ENCODE data around the gene PTPRU. TPM values are rescaled to one million over a fixed set of nuclear protein-coding genes. Genes with fewer than 3 reads are reported as not detected.
"Not testable (repeated sequence)": the region's sequence is repeated elsewhere in the genome, so short reads cannot be mapped to it uniquely, and the experiment has no call there.

Gene PTPRU
- total and polyA plus RNA-seq, 2 of the 8 experiments (the other 6 are each of a cell fraction or from before 2014, with no cell fraction given), result 33.8 to 41.8 TPM

DNA sequence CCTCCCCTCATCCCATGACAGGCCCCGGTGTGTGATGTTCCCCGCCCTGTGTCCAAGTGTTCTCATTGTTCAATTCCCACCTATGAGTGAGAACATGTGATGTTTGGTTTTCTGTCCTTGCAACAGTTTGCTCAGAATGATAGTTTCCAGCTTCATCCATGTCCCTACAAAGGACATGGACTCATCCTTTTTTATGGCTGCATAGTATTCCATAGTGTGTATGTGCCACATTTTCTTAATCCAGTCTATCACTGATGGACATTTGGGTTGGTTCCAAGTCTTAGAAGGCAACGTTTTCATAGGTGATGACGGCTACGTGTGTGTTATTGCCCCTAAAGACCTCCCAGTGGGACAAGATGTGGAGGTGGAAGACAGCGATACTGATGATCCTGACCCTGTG, 65.4 kb downstream of the PTPRU start:
- H4K5ac ChIP-seq (ENCODE audit: insufficient read length, low read depth, low read length); H3K4me1 ChIP-seq (replicated peaks in 1 of 4; ENCODE audit: control insufficient read depth in 3 of 4, insufficient read depth in 4 of 4, low read length in 3 of 4); H3K14ac ChIP-seq (ENCODE audit: insufficient read length); DNase-seq (ENCODE audit: low read depth in 1 of 2, low spot score in 2 of 2); H3K79me1 ChIP-seq (ENCODE audit: low read depth, low read length); H3K18ac ChIP-seq (ENCODE audit: extremely low read depth, low read length); FAIRE-seq; H2AFZ ChIP-seq (ENCODE audit: low read length); H2BK5ac ChIP-seq (ENCODE audit: low read depth, low read length); H3K56ac ChIP-seq (replicated peaks; ENCODE audit: insufficient read length, low read depth, low read length); H2BK12ac ChIP-seq (ENCODE audit: low read depth, low read length); H3K23me2 ChIP-seq (ENCODE audit: low read depth, low read length); H2AK5ac ChIP-seq (ENCODE audit: low read depth, low read length); H3K36me3 ChIP-seq (ENCODE audit: control insufficient read depth in 2 of 4, insufficient read depth in 4 of 4, low read length in 3 of 4); H4K8ac ChIP-seq (ENCODE audit: extremely low read depth, insufficient read depth, low read length); H4K20me1 ChIP-seq (replicated peaks in 1 of 2; ENCODE audit: control insufficient read depth in 1 of 2, insufficient read depth in 2 of 2, low read length in 2 of 2); H2BK20ac ChIP-seq (ENCODE audit: low read length); H3K79me2 ChIP-seq (ENCODE audit: control insufficient read depth in 1 of 2, insufficient read depth in 2 of 2, low read length in 2 of 2); H3K27ac ChIP-seq (ENCODE audit: low read depth, low read length); H3K4me3 ChIP-seq (ENCODE audit: extremely low read depth in 1 of 4, insufficient read depth in 2 of 4, low read depth in 3 of 4, low read length in 4 of 4); H3K4me2 ChIP-seq (ENCODE audit: insufficient read depth in 1 of 2, low read depth in 2 of 2, low read length in 2 of 2); H3K23ac ChIP-seq (ENCODE audit: insufficient read length); H2BK120ac ChIP-seq (replicated peaks; ENCODE audit: low read depth, low read length); H4K91ac ChIP-seq (replicated peaks; ENCODE audit: insufficient read length, low read length); H2BK15ac ChIP-seq (ENCODE audit: low read length); H3K9ac ChIP-seq (replicated peaks in 1 of 4; ENCODE audit: extremely low read depth in 1 of 4, low read depth in 3 of 4, low read length in 3 of 4); H3K27me3 ChIP-seq (replicated peaks in 1 of 4; ENCODE audit: control insufficient read depth in 3 of 4, extremely low read depth in 1 of 4, insufficient read depth in 3 of 4, low read length in 3 of 4); POLR2A ChIA-PET (ENCODE audit: partially characterized antibody); H3K9me3 ChIP-seq (ENCODE audit: insufficient read depth in 2 of 2, low read depth in 1 of 2, low read length in 1 of 2); H3K4ac ChIP-seq (replicated peaks; ENCODE audit: insufficient read length, low read depth, low read length): not testable (repeated sequence)
- CTCF ChIA-PET (ENCODE audit: partially characterized antibody), result interaction anchor here (0.5 to 1.8 kb wide), 7 partner anchors 11 to 115 kb away, joined by 3 to 9 read pairs (median 3); no protein-coding TSS in a partner anchor
- WGBS, 2 experiments (ENCODE audit: extremely low coverage in 1 of 2, insufficient coverage in 1 of 2, insufficient read length in 1 of 2, insufficient replicate concordance in 2 of 2, low coverage in 1 of 2, low lambda C conversion rate in 2 of 2, missing lambda C conversion rate in 1 of 2), result 99% methylated on average over 6 of the region's 6 CpGs; no CpG with 5 or more reads in 1 of the 2 experiments

Data from H1 (cell line).